GM12878 (cell line): ENCODE results near the gene VPS26A. TPM values are rescaled to one million over a fixed set of nuclear protein-coding genes. Genes with fewer than 3 reads are reported as not detected.

Source experiments
- BACH1 ChIP-seq: fragments of 450-650 bp; IDR thresholded peaks from 2 replicates; pipeline ENCODE4 v1.6.1; 2017; ENCODE audit warnings: mild to moderate bottlenecking, borderline replicate concordance
- BCLAF1 ChIP-seq: fragments of 450-650 bp; IDR thresholded peaks from 2 replicates; pipeline ENCODE4 v1.6.1; 2017; ENCODE audit warnings: antibody characterized with exemption, mild to moderate bottlenecking, moderate library complexity
- BHLHE40 ChIP-seq, 2 experiments: fragments of 450-650 bp in 1 of 2; IDR thresholded peaks; 2 replicates each; pipeline ENCODE4 v1.6.1; 2011 to 2017; ENCODE audit warnings: low read depth in 2 of 2, borderline replicate concordance in 1 of 2, improper control_type of control experiment in 1 of 2, low read length in 1 of 2, mild to moderate bottlenecking in 1 of 2
- CHD1 ChIP-seq: IDR thresholded peaks from 2 replicates; pipeline ENCODE4 v1.6.1; 2012; ENCODE audit warnings: low read depth, low read length, improper control_type of control experiment
- EGR1 ChIP-seq, 2 experiments: IDR thresholded peaks; 1 replicate in 1 of 2; 2 replicates in 1 of 2; pipeline ENCODE4 v1.6.1; 2011 to 2012; ENCODE audit warnings: low read depth in 2 of 2, low read length in 2 of 2, borderline replicate concordance in 1 of 2, mild to moderate bottlenecking in 1 of 2, moderate library complexity in 1 of 2
- EP300 ChIP-seq, 2 experiments: fragments of 150-350 bp in 1 of 2; IDR thresholded peaks; 2 replicates each; pipeline ENCODE4 v1.6.1; 2011 to 2012; ENCODE audit warnings: low read depth in 2 of 2, low read length in 2 of 2, borderline replicate concordance in 1 of 2, improper control_type of control experiment in 1 of 2, inconsistent platforms in 1 of 2; ENCODE audit not compliant: control insufficient read depth in 1 of 2
- HDAC2 ChIP-seq: fragments of 200-600 bp; sonication (generic); IDR thresholded peaks from 2 replicates; pipeline ENCODE4 v1.6.1; 2017
- MAX ChIP-seq: IDR thresholded peaks from 2 replicates; pipeline ENCODE4 v1.6.1; 2012; ENCODE audit warnings: low read depth, low read length, improper control_type of control experiment
- MEF2B ChIP-seq: fragments of 450-650 bp; IDR thresholded peaks from 2 replicates; pipeline ENCODE4 v1.6.1; 2018; ENCODE audit warnings: mild to moderate bottlenecking, moderate library complexity; ENCODE audit not compliant: partially characterized antibody, poor library complexity, severe bottlenecking
- NFIC ChIP-seq: IDR thresholded peaks from 2 replicates; pipeline ENCODE4 v1.6.1; 2012; ENCODE audit warnings: low read depth, mild to moderate bottlenecking, inconsistent platforms, low read length, moderate library complexity
- POLR2AphosphoS2 ChIP-seq: IDR thresholded peaks from 2 replicates; pipeline ENCODE4 v1.6.1; 2011; ENCODE audit warnings: low read depth, mild to moderate bottlenecking, low read length, improper control_type of control experiment, moderate library complexity
- RAD21 ChIP-seq: IDR thresholded peaks from 2 replicates; pipeline ENCODE4 v1.6.1; 2011; ENCODE audit warnings: mild to moderate bottlenecking, low read depth, low read length, moderate library complexity; ENCODE audit not compliant: insufficient read depth
- RAD51 ChIP-seq: fragments of 450-650 bp; IDR thresholded peaks from 2 replicates; pipeline ENCODE4 v1.6.1; 2016; ENCODE audit warnings: moderate library complexity, mild to moderate bottlenecking, inconsistent platforms
- TAF1 ChIP-seq: IDR thresholded peaks from 2 replicates; pipeline ENCODE4 v1.6.1; 2011; ENCODE audit warnings: mild to moderate bottlenecking, low read depth, low read length, borderline replicate concordance
- YBX1 ChIP-seq: fragments of 450-650 bp; IDR thresholded peaks from 2 replicates; pipeline ENCODE4 v1.6.1; 2016; ENCODE audit warnings: antibody characterized with exemption
- ZNF207 ChIP-seq: fragments of 450-650 bp; IDR thresholded peaks from 2 replicates; pipeline ENCODE4 v1.6.1; 2014; ENCODE audit warnings: antibody characterized with exemption, mild to moderate bottlenecking, borderline replicate concordance
- polyA plus RNA-seq, 11 experiments: library from polyadenylated mRNA; depleted of rRNA in 4 of 11; unstranded in 6 of 11; stranded (reverse) in 5 of 11; fragments of >200 nt; fragmentation: Nextera tagmentation in 4 of 11; fragmentation: Illumina TruSeq in 1 of 11; extraction: Ambion mirVana in 4 of 11; extraction: Trizol in 1 of 11; gene quantifications; 1 replicate in 1 of 11; 2 replicates in 10 of 11; pipeline versions ENCODE4 v1.2.1 to v1.2.3, GENCODE V29; 2011 to 2016; ENCODE audit warnings: inconsistent platforms in 2 of 11, missing spikeins in 2 of 11, low read depth in 1 of 11
- total RNA-seq, 4 experiments: library from RNA; depleted of rRNA in 3 of 4; stranded (reverse); fragments of >200 nt in 3 of 4; fragmentation: Illumina TruSeq in 1 of 4; extraction: Trizol in 1 of 4; gene quantifications; 2 replicates each; pipeline versions ENCODE4 v1.2.1 to v1.2.3, GENCODE V29; 2013 to 2021
- TF ChIP-seq, protein P1 (sequence below): fragments of 450-650 bp; IDR thresholded peaks from 2 replicates; pipeline ENCODE4 v1.6.1; 2018; ENCODE audit warnings: borderline replicate concordance, mild to moderate bottlenecking; ENCODE audit not compliant: partially characterized antibody
- TF ChIP-seq, protein P2 (sequence below): fragments of 150-350 bp; IDR thresholded peaks from 2 replicates; pipeline ENCODE4 v1.6.1; 2014; ENCODE audit warnings: mild to moderate bottlenecking, low read depth, low read length

Gene VPS26A
- total and polyA plus RNA-seq, 10 of the 15 experiments (the other 5 are each of a cell fraction or from before 2014, with no cell fraction given): 16.8 to 72.3 (median 26.8) TPM

- TF ChIP-seq MAX (peak; percentile 100), RAD21 (no peak), BCLAF1 (no peak), ZNF207 (peak; percentile 98; the same call in 1 of the 2 replicates), RAD51 (peak; percentile 100), TAF1 (peak; percentile 83), HDAC2 (no peak), BACH1 (0 out of 2 replicates have a peak, but pooled peaks have one; percentile 20), BHLHE40 (IDR thresholded peaks at IDR 0.05; ENCODE audit: borderline replicate concordance in 1 of 2, low read depth in 2 of 2, low read length in 1 of 2) (peak; percentile 79 to 95), EP300 (IDR thresholded peaks at IDR 0.05; ENCODE audit: borderline replicate concordance in 1 of 2, control insufficient read depth in 1 of 2, low read depth in 2 of 2, low read length in 2 of 2) (peak; percentile 10 to 19; a peak in 2 of 4 replicates), MEF2B (peak; percentile 82), EGR1 (IDR thresholded peaks at IDR 0.05; ENCODE audit: borderline replicate concordance in 1 of 2, low read depth in 2 of 2, low read length in 2 of 2) (no peak), YBX1 (no peak), NFIC (peak; percentile 79), POLR2AphosphoS2 (peak; percentile 84), CHD1 (no peak)
- TF ChIP-seq, protein P1, sequence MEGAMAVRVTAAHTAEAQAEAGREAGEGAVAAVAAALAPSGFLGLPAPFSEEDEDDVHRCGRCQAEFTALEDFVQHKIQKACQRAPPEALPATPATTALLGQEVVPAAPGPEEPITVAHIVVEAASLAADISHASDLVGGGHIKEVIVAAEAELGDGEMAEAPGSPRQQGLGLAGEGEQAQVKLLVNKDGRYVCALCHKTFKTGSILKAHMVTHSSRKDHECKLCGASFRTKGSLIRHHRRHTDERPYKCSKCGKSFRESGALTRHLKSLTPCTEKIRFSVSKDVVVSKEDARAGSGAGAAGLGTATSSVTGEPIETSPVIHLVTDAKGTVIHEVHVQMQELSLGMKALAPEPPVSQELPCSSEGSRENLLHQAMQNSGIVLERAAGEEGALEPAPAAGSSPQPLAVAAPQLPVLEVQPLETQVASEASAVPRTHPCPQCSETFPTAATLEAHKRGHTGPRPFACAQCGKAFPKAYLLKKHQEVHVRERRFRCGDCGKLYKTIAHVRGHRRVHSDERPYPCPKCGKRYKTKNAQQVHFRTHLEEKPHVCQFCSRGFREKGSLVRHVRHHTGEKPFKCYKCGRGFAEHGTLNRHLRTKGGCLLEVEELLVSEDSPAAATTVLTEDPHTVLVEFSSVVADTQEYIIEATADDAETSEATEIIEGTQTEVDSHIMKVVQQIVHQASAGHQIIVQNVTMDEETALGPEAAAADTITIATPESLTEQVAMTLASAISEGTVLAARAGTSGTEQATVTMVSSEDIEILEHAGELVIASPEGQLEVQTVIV: peak; percentile 80
- TF ChIP-seq, protein P2, sequence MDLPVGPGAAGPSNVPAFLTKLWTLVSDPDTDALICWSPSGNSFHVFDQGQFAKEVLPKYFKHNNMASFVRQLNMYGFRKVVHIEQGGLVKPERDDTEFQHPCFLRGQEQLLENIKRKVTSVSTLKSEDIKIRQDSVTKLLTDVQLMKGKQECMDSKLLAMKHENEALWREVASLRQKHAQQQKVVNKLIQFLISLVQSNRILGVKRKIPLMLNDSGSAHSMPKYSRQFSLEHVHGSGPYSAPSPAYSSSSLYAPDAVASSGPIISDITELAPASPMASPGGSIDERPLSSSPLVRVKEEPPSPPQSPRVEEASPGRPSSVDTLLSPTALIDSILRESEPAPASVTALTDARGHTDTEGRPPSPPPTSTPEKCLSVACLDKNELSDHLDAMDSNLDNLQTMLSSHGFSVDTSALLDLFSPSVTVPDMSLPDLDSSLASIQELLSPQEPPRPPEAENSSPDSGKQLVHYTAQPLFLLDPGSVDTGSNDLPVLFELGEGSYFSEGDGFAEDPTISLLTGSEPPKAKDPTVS: 0 out of 2 replicates have a peak, but pooled peaks have one; percentile 65
Measured at GRCh38 chr10:69179743-69180524, 56.0 kb downstream of the VPS26A start, which contains the start of gene SUPV3L1 (continued).
